ENCODE measurements around the gene TBC1D16. TPM values are rescaled to one million over a fixed set of nuclear protein-coding genes. Genes with fewer than 3 reads are reported as not detected.

The TBC1D16 gene
- total and polyA plus RNA-seq, 10 of the 15 experiments (the other 5 are each of a cell fraction or from before 2014, with no cell fraction given) = 0.01 to 0.13 (median 0.06) TPM; not detected in 3

- no peak for ATAC-seq
- no peak for TF ChIP-seq HDGF (IDR thresholded peaks at IDR 0.05)
- no peak for TF ChIP-seq IKZF1 (conservative IDR thresholded peaks at IDR 0.05)
- TF ChIP-seq BCL11A (IDR thresholded peaks at IDR 0.05; ENCODE audit: low read depth, low read length) = no peak
- TF ChIP-seq IRF5 (IDR thresholded peaks at IDR 0.05; ENCODE audit: borderline replicate concordance) = no peak
- TF ChIP-seq ZBTB33 (IDR thresholded peaks at IDR 0.05) = no peak
- no peak for TF ChIP-seq RBBP5 (conservative IDR thresholded peaks at IDR 0.05)
- no peak for TF ChIP-seq MYC (IDR thresholded peaks at IDR 0.05; ENCODE audit: insufficient read depth, insufficient read length, insufficient replicate concordance, low read length, severe bottlenecking)
- TF ChIP-seq HDAC2 (IDR thresholded peaks at IDR 0.05) = no peak
- no peak for TF ChIP-seq NR2C2 (IDR thresholded peaks at IDR 0.05; ENCODE audit: borderline replicate concordance, control insufficient read depth, insufficient read length, low read depth)
- no peak for TF ChIP-seq E2F4 (IDR thresholded peaks at IDR 0.05; ENCODE audit: low read depth, low read length)
- no peak for TF ChIP-seq EZH2 (IDR thresholded peaks at IDR 0.05; ENCODE audit: borderline replicate concordance, control insufficient read depth, low read depth, low read length)
- TF ChIP-seq EP300 (IDR thresholded peaks at IDR 0.05; ENCODE audit: borderline replicate concordance in 1 of 2, control insufficient read depth in 1 of 2, low read depth in 2 of 2, low read length in 2 of 2) = no peak
- TF ChIP-seq POLR2AphosphoS5 (IDR thresholded peaks at IDR 0.05; ENCODE audit: low read length) = no peak
- no peak for TF ChIP-seq SUZ12 (IDR thresholded peaks at IDR 0.05; ENCODE audit: unreplicated experiment)
- FAIRE-seq = no peak
- Histone ChIP-seq H2AFZ (ENCODE audit: control insufficient read depth, low read depth, low read length) (no peak overlapping the region), H3K27ac (ENCODE audit: control insufficient read depth, insufficient read depth) (no peak overlapping the region), H3K9ac (ENCODE audit: control insufficient read depth, insufficient read depth, low read length) (no peak overlapping the region), H3K36me3 (ENCODE audit: control insufficient read depth in 2 of 2, insufficient read depth in 2 of 2, low read length in 1 of 2) (no peaks in the 10 kb centered on the region), H4K20me1 (ENCODE audit: control insufficient read depth, insufficient read depth) (no peaks in the 10 kb centered on the region), H3K4me3 (no peak overlapping the region), H3K9me3 (replicated peaks; ENCODE audit: control insufficient read depth, insufficient read depth, low read length) (no peaks in the 10 kb centered on the region), H3K79me2 (ENCODE audit: control insufficient read depth, insufficient read depth, low read length) (no peaks in the 10 kb centered on the region), H3K4me1 (ENCODE audit: control insufficient read depth, insufficient read depth, low read length) (no peaks in the 10 kb centered on the region), H3K4me2 (ENCODE audit: control insufficient read depth, insufficient read depth) (no peak overlapping the region), H3K27me3 (replicated peaks in 1 of 2; ENCODE audit: control insufficient read depth in 2 of 2, insufficient read depth in 2 of 2, low read length in 1 of 2) (peaks cover 1 to 4% of the 10 kb centered on the region in 2 experiments; a peak in 2 of 4 replicates)
- RAD21 ChIA-PET (ENCODE audit: unreplicated experiment) = no interaction called here
- BruUV-seq (replicated peaks) = no TSS peak
- CTCF ChIA-PET = no interaction called here
- in situ Hi-C loops (cut with MboI) = no loop called here
- POLR2A ChIA-PET = no interaction called here
- intact Hi-C loops (cut with micrococcal nuclease; ENCODE audit: unreplicated experiment) = no loop called here
- 37% methylated on average over 11 of the region's 11 CpGs for WGBS (ENCODE audit: insufficient coverage, insufficient replicate concordance, low lambda C conversion rate, missing lambda C conversion rate)
- SMC1A ChIA-PET (ENCODE audit: uncharacterized antibody, unreplicated experiment) = no interaction called here
- no peak for DNase-seq (ENCODE audit: low read depth, low spot score)
Observed at GRCh38 chr17:79907217-79907715, 128.4 kb downstream of the TBC1D16 start.

All from GM12878 (cell line).